ENCODE data around the gene FGFBP1.

The FGFBP1 gene

DNA sequence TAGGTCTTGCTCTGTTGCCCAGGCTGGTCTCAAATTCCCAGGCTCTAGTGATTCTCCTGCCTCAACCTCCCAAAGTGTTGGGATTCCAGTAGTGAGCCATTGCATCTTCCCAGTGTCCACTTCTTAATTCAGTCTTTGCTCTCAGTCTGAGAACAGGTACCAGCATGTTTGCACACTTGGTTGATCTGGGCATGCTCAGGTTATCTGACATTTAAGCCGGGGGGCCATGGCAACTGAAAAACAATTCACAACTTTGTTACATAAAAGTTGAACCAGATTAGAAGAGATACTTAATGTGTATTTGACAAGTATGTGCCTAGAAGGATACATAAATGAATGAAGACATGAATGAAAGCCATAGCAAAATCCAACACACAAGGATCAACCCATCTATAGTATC, 39.0 kb downstream of the FGFBP1 start:
- no peak for TF ChIP-seq CTCF (IDR thresholded peaks at IDR 0.05; ENCODE audit: low read depth, low read length)
- H3K4me3 ChIP-seq (ENCODE audit: low read depth, low read length) = no peak overlapping the region
- DNase-seq (ENCODE audit: low read depth, low spot score) = no peak
- in situ Hi-C loops (cut with HindIII; ENCODE audit: low sequenced_read_pairs) = no loop called here

- DNase-seq (ENCODE audit: low read depth, low spot score) = no peak
- in situ Hi-C loops (cut with HindIII; ENCODE audit: low sequenced_read_pairs) = no loop called here
Measured at GRCh38 chr4:15898902-15899301, 39.6 kb downstream of the FGFBP1 start.

DNA sequence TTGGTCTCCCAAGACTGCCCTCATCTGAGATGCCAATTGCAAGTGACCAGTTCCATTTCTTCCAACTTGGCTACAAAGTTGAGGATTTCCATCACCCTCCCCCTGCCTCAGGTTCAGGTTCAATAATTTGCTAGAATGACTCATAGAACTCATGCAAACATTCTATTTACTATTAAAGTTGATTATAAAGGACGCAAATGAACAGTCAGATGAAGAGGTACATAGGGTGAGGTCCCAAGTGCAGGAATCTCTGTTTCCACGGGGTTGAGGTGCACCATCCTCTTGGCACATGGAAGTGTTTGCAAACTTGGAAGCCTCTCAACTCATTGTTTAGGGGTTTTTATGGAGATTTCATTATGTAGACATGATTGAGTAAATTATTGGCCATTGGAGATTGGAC, 41.0 kb downstream of the FGFBP1 start:
- in situ Hi-C loops (cut with HindIII; ENCODE audit: low sequenced_read_pairs) = no loop called here
- DNase-seq (ENCODE audit: low read depth, low spot score) = no peak
- no peak for TF ChIP-seq CTCF (IDR thresholded peaks at IDR 0.05; ENCODE audit: low read depth, low read length)
- no peak overlapping the region for H3K4me3 ChIP-seq (ENCODE audit: low read depth, low read length)

More at GRCh38 chr4:15898902-15899301, 39.6 kb downstream of the FGFBP1 start:
- TF ChIP-seq CTCF (IDR thresholded peaks at IDR 0.05; ENCODE audit: low read depth, low read length) = no peak
- H3K4me3 ChIP-seq (ENCODE audit: low read depth, low read length) = no peak overlapping the region

DNA sequence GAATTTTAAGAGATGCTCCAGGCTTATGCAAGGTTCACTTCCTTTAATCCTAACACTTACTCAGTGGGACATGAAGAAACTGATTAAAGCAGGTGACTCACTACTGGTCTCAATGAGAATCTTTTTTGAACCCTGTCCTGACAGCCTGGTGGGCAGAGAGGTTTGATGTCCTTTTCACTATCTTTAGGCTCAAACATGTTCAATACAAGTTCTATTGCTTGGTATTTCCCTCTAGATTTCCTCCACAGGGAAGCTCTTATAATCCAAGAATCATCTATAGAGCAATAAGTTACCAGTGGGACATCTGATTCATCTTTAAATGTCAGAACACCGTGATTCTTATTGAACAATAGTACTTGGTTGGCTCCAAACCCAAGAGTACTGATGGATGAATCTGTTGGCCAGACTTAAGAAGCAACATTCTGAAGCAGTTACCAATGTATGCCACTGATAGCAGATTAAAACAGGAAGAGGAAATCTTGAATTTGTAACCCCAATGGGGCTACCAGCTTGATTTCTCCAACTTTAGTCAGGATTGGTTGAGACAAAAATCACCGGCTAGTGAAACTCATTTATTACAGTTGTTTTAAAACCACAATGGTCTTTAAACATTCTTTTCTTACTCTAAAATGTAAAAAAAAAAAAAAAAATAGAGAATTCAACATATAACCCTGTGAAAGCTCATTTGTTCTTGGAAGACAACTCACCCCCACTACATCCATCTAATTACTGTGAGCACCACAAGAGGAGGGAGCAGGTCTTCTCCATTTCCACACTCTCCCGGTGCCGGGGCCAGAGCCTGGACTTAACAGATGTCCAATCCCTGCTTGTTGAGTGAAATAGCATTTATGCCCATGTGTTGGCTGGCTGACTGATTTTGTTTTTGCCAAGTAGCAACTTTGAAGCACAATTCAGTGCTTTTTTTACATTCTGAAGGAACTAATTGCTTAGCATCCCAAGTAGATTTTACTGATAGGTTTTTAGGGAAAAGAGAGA, 43.3 kb downstream of the FGFBP1 start:
- in situ Hi-C loops (cut with HindIII; ENCODE audit: low sequenced_read_pairs) = no loop called here
- H3K4me3 ChIP-seq (ENCODE audit: low read depth, low read length) = no peak overlapping the region
- DNase-seq (ENCODE audit: low read depth, low spot score) = peak; percentile 52
- no peak for TF ChIP-seq CTCF (IDR thresholded peaks at IDR 0.05; ENCODE audit: low read depth, low read length)

DNA sequence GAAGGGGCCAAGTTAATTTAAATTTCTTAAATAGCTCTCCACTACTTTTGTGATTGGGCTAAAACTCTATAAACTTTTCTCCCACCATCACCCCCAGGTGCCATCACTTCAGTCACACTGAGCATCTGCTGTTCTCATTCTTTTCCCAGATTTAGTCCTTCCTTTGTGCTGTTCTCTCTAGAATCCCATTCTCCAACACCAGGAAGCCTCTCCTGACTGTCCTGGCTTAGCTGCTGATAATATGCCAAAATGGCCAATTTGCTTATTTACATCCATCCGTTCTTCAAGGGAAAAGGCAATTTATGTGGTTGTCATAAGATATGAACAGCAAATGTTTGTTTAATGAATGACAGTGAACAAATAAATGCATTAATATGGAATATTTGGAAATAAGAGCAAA, 44.1 kb downstream of the FGFBP1 start:
- no peak for TF ChIP-seq CTCF (IDR thresholded peaks at IDR 0.05; ENCODE audit: low read depth, low read length)
- peak; percentile 22 for DNase-seq (ENCODE audit: low read depth, low spot score)
- no peak overlapping the region for H3K4me3 ChIP-seq (ENCODE audit: low read depth, low read length)
- in situ Hi-C loops (cut with HindIII; ENCODE audit: low sequenced_read_pairs) = no loop called here

DNA sequence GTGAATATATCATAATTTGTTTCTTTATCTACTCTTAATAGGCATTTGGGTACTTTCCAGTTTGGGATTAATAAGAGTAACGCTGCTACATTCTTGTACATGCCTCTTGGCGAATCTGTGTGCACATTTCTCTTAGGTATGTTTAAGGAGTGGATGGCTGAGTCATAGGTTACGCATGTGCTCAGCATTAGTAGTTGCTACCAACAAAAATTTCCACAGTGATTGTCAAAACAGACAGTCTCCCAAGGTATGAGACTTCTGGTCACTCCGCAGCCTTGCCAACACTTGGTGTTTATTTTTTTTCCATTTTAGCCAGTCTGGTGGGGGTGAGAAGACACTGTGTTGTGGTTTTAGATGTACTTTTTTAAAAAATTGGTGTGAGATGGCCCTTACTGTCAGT, 44.6 kb downstream of the FGFBP1 start:
- H3K4me3 ChIP-seq (ENCODE audit: low read depth, low read length) = no peak overlapping the region
- no peak for TF ChIP-seq CTCF (IDR thresholded peaks at IDR 0.05; ENCODE audit: low read depth, low read length)
- in situ Hi-C loops (cut with HindIII; ENCODE audit: low sequenced_read_pairs) = no loop called here
- peak; percentile 97 for DNase-seq (ENCODE audit: low read depth, low spot score)
